ENCODE measurements around the gene NUDC.

Gene NUDC

GRCh38 chr1:26922431-26922729 is 837 bp downstream of the NUDC start:
- TF ChIP-seq CTCF (IDR thresholded peaks at IDR 0.05; ENCODE audit: low read length, missing control alignments), result no peak
- no peak for DNase-seq (ENCODE audit: low read depth)
- peak overlapping the region; percentile 89 for H3K4me3 ChIP-seq (replicated peaks; ENCODE audit: low read depth, low read length)

GRCh38 chr1:26922901-26923300 is 1.4 kb downstream of the NUDC start:
- TF ChIP-seq CTCF (IDR thresholded peaks at IDR 0.05; ENCODE audit: low read length, missing control alignments), result no peak
- no peak for DNase-seq (ENCODE audit: low read depth)
- H3K4me3 ChIP-seq (replicated peaks; ENCODE audit: low read depth, low read length), result peak overlapping the region; percentile 89

- DNase-seq (ENCODE audit: low read depth), result peak; percentile 64
- TF ChIP-seq CTCF (IDR thresholded peaks at IDR 0.05; ENCODE audit: low read length, missing control alignments), result no peak
- H3K4me3 ChIP-seq (replicated peaks; ENCODE audit: low read depth, low read length), result no peak overlapping the region
Observed at GRCh38 chr1:26923711-26924110, 2.2 kb downstream of the NUDC start.

GRCh38 chr1:26932531-26932930 is 11.0 kb downstream of the NUDC start:
- no peak for TF ChIP-seq CTCF (IDR thresholded peaks at IDR 0.05; ENCODE audit: low read length, missing control alignments)
- no peak for DNase-seq (ENCODE audit: low read depth)
- H3K4me3 ChIP-seq (replicated peaks; ENCODE audit: low read depth, low read length), result no peak overlapping the region

GRCh38 chr1:26936823-26937222 is 15.3 kb downstream of the NUDC start:
- TF ChIP-seq CTCF (IDR thresholded peaks at IDR 0.05; ENCODE audit: low read length, missing control alignments), result no peak
- DNase-seq (ENCODE audit: low read depth), result no peak

GRCh38 chr1:26938004-26938658 is 16.6 kb downstream of the NUDC start:
- DNase-seq (ENCODE audit: low read depth), result no peak
- TF ChIP-seq CTCF (IDR thresholded peaks at IDR 0.05; ENCODE audit: low read length, missing control alignments), result no peak
- no peak overlapping the region for H3K4me3 ChIP-seq (replicated peaks; ENCODE audit: low read depth, low read length)

More at GRCh38 chr1:26936823-26937222, 15.3 kb downstream of the NUDC start:
- H3K4me3 ChIP-seq (replicated peaks; ENCODE audit: low read depth, low read length), result no peak overlapping the region

- TF ChIP-seq CTCF (IDR thresholded peaks at IDR 0.05; ENCODE audit: low read length, missing control alignments), result no peak
Observed at GRCh38 chr1:26938659-26939025, 17.1 kb downstream of the NUDC start.

More at GRCh38 chr1:26938659-26939025, 17.1 kb downstream of the NUDC start:
- H3K4me3 ChIP-seq (replicated peaks; ENCODE audit: low read depth, low read length), result no peak overlapping the region
- no peak for DNase-seq (ENCODE audit: low read depth)

Data from fibroblast of pulmonary artery (primary cell).